Measurements from ENCODE around the gene ELF5. TPM values are rescaled to one million over a fixed set of nuclear protein-coding genes. Genes with fewer than 3 reads are reported as not detected.

ELF5 gene
- total and polyA plus RNA-seq, 2 of the 8 experiments (the other 6 are each of a cell fraction or from before 2014, with no cell fraction given) = not detected

DNA sequence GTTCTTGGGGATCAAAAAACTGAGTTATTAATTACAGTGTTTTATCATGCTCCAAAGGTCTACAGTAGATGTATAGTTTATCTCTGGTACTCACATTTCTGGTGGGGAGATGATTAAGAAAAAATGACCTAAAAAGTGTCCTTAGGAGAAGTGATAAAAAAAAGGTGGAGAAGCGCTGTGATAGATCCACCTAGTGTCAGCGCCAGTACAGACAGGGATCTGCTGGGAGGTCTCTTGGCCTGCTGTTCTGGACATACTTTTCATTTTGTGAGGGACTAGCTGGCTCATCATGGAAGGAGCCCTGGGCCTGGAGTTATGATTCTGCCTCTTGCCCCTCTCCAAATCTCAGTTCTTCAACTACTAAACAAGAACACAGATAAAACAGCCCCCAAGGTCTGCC is 2.9 kb downstream of the ELF5 start (continued):
- TF ChIP-seq, protein P1, sequence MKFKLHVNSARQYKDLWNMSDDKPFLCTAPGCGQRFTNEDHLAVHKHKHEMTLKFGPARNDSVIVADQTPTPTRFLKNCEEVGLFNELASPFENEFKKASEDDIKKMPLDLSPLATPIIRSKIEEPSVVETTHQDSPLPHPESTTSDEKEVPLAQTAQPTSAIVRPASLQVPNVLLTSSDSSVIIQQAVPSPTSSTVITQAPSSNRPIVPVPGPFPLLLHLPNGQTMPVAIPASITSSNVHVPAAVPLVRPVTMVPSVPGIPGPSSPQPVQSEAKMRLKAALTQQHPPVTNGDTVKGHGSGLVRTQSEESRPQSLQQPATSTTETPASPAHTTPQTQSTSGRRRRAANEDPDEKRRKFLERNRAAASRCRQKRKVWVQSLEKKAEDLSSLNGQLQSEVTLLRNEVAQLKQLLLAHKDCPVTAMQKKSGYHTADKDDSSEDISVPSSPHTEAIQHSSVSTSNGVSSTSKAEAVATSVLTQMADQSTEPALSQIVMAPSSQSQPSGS (IDR thresholded peaks at IDR 0.05; ENCODE audit: low read length) = no peak
- no peak for TF ChIP-seq GABPA (IDR thresholded peaks at IDR 0.05; ENCODE audit: borderline replicate concordance, insufficient read depth, low read length)
- TF ChIP-seq, protein P2, sequence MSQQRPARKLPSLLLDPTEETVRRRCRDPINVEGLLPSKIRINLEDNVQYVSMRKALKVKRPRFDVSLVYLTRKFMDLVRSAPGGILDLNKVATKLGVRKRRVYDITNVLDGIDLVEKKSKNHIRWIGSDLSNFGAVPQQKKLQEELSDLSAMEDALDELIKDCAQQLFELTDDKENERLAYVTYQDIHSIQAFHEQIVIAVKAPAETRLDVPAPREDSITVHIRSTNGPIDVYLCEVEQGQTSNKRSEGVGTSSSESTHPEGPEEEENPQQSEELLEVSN (IDR thresholded peaks at IDR 0.05) = no peak
- no peak for TF ChIP-seq ZNF274 (IDR thresholded peaks at IDR 0.05; ENCODE audit: borderline replicate concordance, extremely low read depth, low read length)

All from H1 (cell line).